ENCODE data around the gene IQGAP2. TPM values are rescaled to one million over a fixed set of nuclear protein-coding genes. Genes with fewer than 3 reads are reported as not detected.
A peak's percentile ranks its signal among the peaks of the same experiment; 100 is the strongest.

The IQGAP2 gene
- total RNA-seq, 1 donor from 2014 or later = 8.8 TPM

DNA sequence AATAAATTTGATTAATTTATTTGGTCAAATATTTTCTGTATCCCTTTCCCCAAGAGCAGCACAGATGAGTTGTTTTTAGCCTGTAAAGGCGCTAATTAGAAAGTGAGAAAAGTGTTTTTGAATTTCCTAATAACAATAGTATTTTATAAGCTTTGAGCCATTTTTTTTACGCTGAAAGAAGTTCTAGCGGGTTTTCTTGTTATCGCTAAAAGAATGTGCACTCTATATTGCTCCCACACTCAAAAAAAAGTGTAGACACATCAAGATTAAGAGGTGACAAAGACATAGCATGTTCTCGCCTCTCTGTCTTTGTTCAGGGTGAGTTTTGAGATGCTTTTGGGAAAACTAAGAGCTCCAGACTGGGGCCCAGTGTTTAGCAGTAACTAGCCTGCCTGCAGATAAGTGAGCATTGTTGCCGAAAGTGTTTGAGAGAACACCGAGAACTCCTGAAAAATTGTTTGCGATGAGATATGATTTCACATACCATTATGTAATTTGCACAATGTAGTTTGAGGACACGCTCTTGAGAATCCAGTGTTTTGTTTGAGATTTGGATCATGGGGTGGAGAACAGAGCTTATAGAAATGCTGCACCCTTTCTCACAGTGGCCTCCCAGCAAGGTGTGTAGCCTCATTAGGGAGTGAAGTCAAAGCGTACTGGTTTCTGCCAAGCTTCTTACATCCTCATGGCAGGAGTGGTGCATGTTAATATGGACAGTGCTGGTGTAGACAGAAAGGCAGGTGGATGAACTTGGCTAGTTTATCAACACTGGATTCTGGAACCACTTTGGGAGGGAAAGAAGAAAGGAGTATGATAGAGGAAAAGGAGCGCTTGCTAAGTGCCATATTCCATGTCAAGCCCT lies 314.4 kb downstream of the IQGAP2 start:
- DNase-seq (no peak), ATAC-seq (ENCODE audit: low read depth) (no peak)
- ChIA-PET CTCF (no interaction called here), POLR2A (no interaction called here)
- H3K4me3 Mint-ChIP-seq = peak overlapping the region; percentile 80
- H3K27ac Mint-ChIP-seq = no peak overlapping the region
- peaks cover 32% of the 10 kb centered on the region for H3K4me1 Mint-ChIP-seq
- TF ChIP-seq, protein P1, sequence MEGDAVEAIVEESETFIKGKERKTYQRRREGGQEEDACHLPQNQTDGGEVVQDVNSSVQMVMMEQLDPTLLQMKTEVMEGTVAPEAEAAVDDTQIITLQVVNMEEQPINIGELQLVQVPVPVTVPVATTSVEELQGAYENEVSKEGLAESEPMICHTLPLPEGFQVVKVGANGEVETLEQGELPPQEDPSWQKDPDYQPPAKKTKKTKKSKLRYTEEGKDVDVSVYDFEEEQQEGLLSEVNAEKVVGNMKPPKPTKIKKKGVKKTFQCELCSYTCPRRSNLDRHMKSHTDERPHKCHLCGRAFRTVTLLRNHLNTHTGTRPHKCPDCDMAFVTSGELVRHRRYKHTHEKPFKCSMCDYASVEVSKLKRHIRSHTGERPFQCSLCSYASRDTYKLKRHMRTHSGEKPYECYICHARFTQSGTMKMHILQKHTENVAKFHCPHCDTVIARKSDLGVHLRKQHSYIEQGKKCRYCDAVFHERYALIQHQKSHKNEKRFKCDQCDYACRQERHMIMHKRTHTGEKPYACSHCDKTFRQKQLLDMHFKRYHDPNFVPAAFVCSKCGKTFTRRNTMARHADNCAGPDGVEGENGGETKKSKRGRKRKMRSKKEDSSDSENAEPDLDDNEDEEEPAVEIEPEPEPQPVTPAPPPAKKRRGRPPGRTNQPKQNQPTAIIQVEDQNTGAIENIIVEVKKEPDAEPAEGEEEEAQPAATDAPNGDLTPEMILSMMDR (IDR thresholded peaks at IDR 0.05) = no peak
- H3K27me3 Mint-ChIP-seq = peaks cover 38% of the 10 kb centered on the region
- no peaks in the 10 kb centered on the region for H3K9me3 Mint-ChIP-seq
- intact Hi-C loops (cut with micrococcal nuclease) = loop anchor here (2.0 to 5.0 kb wide), 2 partner anchors 21 to 315 kb away; partner anchors contain the start of gene IQGAP2
- H3K36me3 Mint-ChIP-seq (ENCODE audit: low read depth) = no peaks in the 10 kb centered on the region

DNA sequence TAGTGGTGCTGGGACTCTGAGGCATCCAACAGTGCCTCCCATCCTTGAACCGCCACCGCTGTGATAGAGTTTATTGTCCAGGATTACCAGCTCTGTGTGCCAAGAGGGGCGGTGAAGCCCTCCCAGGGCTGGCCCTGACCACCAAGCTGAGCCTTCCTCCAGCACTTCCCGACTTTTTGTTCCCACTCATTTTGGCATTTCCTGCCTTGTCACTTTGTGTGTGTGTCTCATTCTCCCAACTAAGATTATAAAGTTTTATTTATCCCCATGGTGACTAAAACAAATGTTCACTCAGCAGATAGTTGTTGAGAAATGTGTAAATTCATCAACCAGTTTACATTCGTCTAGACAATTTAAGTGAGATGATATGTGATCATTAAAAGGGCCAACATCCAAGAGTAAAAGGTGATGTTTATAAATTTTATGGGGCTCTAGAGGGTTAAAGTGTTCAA lies 315.3 kb downstream of the IQGAP2 start:
- H3K27me3 Mint-ChIP-seq = peaks cover 37% of the 10 kb centered on the region
- DNase-seq (no peak), ATAC-seq (ENCODE audit: low read depth) (no peak)
- POLR2A ChIA-PET = interaction anchor here (1.2 kb wide), 1 partner anchor 14 kb away, joined by 3 read pairs; no protein-coding TSS in a partner anchor
- no peak overlapping the region for H3K27ac Mint-ChIP-seq
- TF ChIP-seq, protein P1 (IDR thresholded peaks at IDR 0.05) = no peak
- H3K4me3 Mint-ChIP-seq = no peak overlapping the region
- CTCF ChIA-PET = no interaction called here
- intact Hi-C loops (cut with micrococcal nuclease) = loop anchor here (5.0 kb wide), 1 partner anchor 316 kb away; the partner anchor contains the start of gene IQGAP2
- peaks cover 32% of the 10 kb centered on the region for H3K4me1 Mint-ChIP-seq
- H3K36me3 Mint-ChIP-seq (ENCODE audit: low read depth) = no peaks in the 10 kb centered on the region
- no peaks in the 10 kb centered on the region for H3K9me3 Mint-ChIP-seq

DNA sequence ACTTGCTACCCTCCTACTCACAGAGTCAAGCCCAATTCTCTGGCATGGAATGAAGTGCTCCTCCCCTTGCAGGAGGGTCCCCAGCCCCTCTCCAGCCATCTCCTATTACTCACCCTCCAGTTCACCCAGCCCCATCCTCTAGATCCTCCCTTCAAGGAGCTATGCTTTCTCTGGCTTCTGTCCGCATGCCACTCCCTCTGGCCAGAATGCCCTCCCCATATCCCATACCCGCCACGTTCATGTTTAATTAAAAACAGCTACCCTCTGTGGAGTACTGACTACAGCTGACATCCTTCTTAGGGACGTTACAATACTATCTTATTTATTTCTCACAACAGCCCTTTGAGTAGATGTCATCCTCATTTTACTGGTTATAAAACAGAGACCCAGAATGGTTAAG lies 315.8 kb downstream of the IQGAP2 start:
- ChIA-PET CTCF (no interaction called here), POLR2A (interaction anchor here (1.2 kb wide), 1 partner anchor 14 kb away, joined by 3 read pairs; no protein-coding TSS in a partner anchor)
- no peak for ATAC-seq (ENCODE audit: low read depth)
- Mint-ChIP-seq H3K36me3 (ENCODE audit: low read depth) (no peaks in the 10 kb centered on the region), H3K4me3 (no peak overlapping the region), H3K27ac (no peak overlapping the region), H3K4me1 (peaks cover 32% of the 10 kb centered on the region), H3K27me3 (peaks cover 37% of the 10 kb centered on the region), H3K9me3 (no peaks in the 10 kb centered on the region)
- TF ChIP-seq, protein P1 (IDR thresholded peaks at IDR 0.05) = no peak
- DNase-seq = no peak
- intact Hi-C loops (cut with micrococcal nuclease) = loop anchor here (5.0 kb wide), 1 partner anchor 317 kb away; the partner anchor contains the start of gene IQGAP2

DNA sequence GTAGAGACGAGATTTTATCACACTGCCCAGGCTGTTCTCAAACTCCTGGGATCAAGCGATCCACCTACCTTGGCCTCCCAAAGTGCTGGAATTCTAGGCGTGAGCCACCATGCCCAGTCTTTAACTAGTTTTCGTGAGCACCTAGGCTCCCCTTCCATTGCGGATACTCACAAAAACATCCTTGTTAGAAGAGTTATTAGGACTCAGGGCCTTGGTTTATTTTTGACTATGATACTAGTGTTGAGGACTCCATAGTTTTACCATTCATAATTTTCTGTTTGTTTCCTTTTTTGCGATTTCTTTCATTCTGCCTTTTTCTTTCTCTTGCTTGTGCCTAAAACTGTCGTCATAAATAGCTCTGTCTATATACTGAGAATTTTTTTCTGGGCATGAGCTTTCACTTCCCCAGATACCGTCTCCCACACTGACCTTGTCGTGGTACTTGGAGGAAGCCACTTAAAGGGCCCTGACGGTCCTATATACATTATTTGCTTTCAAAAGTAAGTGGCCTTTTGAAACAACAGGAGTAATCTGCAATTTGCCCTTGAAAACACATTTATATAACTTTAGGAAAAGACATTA lies 318.0 kb downstream of the IQGAP2 start:
- POLR2A ChIA-PET = no interaction called here

More for the DNA sequence above, 318.0 kb downstream of the IQGAP2 start:
- no peak overlapping the region for H3K27ac Mint-ChIP-seq
- H3K4me1 Mint-ChIP-seq = peaks cover 15% of the 10 kb centered on the region
- no peak for DNase-seq
- no peaks in the 10 kb centered on the region for H3K36me3 Mint-ChIP-seq (ENCODE audit: low read depth)
- intact Hi-C loops (cut with micrococcal nuclease) = no loop called here
- no peak overlapping the region for H3K4me3 Mint-ChIP-seq
- peak; percentile 50 for ATAC-seq (ENCODE audit: low read depth)
- TF ChIP-seq, protein P1 (IDR thresholded peaks at IDR 0.05) = no peak
- H3K27me3 Mint-ChIP-seq = peaks cover 24% of the 10 kb centered on the region
- CTCF ChIA-PET = interaction anchor here (0.6 to 1.3 kb wide), 2 partner anchors 8 to 53 kb away, joined by 3 to 7 read pairs; no protein-coding TSS in a partner anchor
- no peaks in the 10 kb centered on the region for H3K9me3 Mint-ChIP-seq

Measured in activated B cell treated with CpG ODN at 0.5 μM for 24 hours (primary cell).